Heart left ventricle (tissue), 16 donors: ENCODE data around the gene DRGX. TPM values are rescaled to one million over a fixed set of nuclear protein-coding genes. Genes with fewer than 3 reads are reported as not detected.

Experiments
- ATAC-seq, 4 donors: fragments of 200-7000 bp; cut with Tn5 transposase; one replicate each; pipeline ENCODE4 v1.9.1; 2020 to 2022; ENCODE audit warnings: moderate library complexity in 4 of 4, mild to moderate bottlenecking in 3 of 4, moderate number of reproducible peaks in 1 of 4
- DNase-seq, 5 donors: peaks; one replicate each; pipeline ENCODE4 v3.0.0-alpha.2; 2020
- H3K27ac ChIP-seq, 12 donors: fragments of 200-600 bp; sonication (generic) in 4 of 12; one replicate each; pipeline versions ENCODE4 v1.5.0 to v1.8.0; 2016 to 2022; ENCODE audit warnings: mild to moderate bottlenecking in 2 of 12
- H3K27me3 ChIP-seq, 9 donors: fragments of 200-600 bp; sonication (generic) in 2 of 9; one replicate each; pipeline versions ENCODE4 v1.5.1 to v1.8.0; 2016 to 2022; ENCODE audit warnings: mild to moderate bottlenecking in 3 of 9
- H3K36me3 ChIP-seq, 9 donors: fragments of 200-600 bp; sonication (generic) in 2 of 9; one replicate each; pipeline versions ENCODE4 v1.5.0 to v1.8.0; 2018 to 2022; ENCODE audit warnings: mild to moderate bottlenecking in 2 of 9
- H3K4me1 ChIP-seq, 12 donors: fragments of 200-600 bp; sonication (generic) in 4 of 12; one replicate each; pipeline versions ENCODE4 v1.5.0 to v1.8.0; 2016 to 2022; ENCODE audit warnings: mild to moderate bottlenecking in 3 of 12
- H3K4me3 ChIP-seq, 12 donors: fragments of 200-600 bp; sonication (generic) in 4 of 12; one replicate each; pipeline versions ENCODE4 v1.5.0 to v1.8.0; 2017 to 2022; ENCODE audit warnings: mild to moderate bottlenecking in 9 of 12, moderate library complexity in 4 of 12
- H3K9me3 ChIP-seq, 12 donors: fragments of 200-600 bp; sonication (generic) in 4 of 12; one replicate each; pipeline versions ENCODE4 v1.5.0 to v1.8.0; 2016 to 2022; ENCODE audit warnings: mild to moderate bottlenecking in 1 of 12
- POLR2A ChIP-seq, 2 donors: fragments of 450-650 bp; IDR thresholded peaks; one replicate each; pipeline ENCODE4 v1.6.1; 2017; ENCODE audit warnings: antibody characterized with exemption in 2 of 2, mild to moderate bottlenecking in 2 of 2, moderate library complexity in 2 of 2
- WGBS, 4 donors: extraction: QIAGEN DNeasy Blood & Tissue Kit in 2 of 4; methylation state at CpG; one replicate each; pipeline versions ENCODE4 v1.1.5 to v1.1.7; 2013 to 2018; 5-methylcytosine and 5-hydroxymethylcytosine counted together
- intact Hi-C, 10 donors: fragments of 100-400 bp; cut with DNase I; formaldehyde crosslinking; loops; one replicate each; pipeline versions ENCODE4 v1.11.1 to v1.14.2; 2022
- polyA plus RNA-seq, 2 donors: library from polyadenylated mRNA; stranded (reverse); fragments of 200-250 nt; gene quantifications; one replicate each; pipeline ENCODE4 v1.2.3, GENCODE V29; 2013
- total RNA-seq, 9 donors: library from RNA; depleted of rRNA in 2 of 9; stranded (reverse); fragments of >200 nt in 2 of 9; fragmentation: NEBNext Ultra II Directional in 3 of 9; extraction: Animal tissue kit (Norgen Biotek cat#: 25700) in 3 of 9; gene quantifications; one replicate each; pipeline versions ENCODE4 v1.1.0 to v1.2.4, GENCODE V29; 2016 to 2023
- TF ChIP-seq, protein P1 (sequence below), 12 donors: fragments of 200-600 bp; sonication (generic) in 4 of 12; IDR thresholded peaks; one replicate each; pipeline versions ENCODE4 v1.5.0 to v1.8.0; 2018 to 2022; ENCODE audit warnings: antibody characterized with exemption in 12 of 12, mild to moderate bottlenecking in 5 of 12
- donor health status: ischemic (EF 13 %, LVEDD 7.1; RV severe dilation, severe dysfunction).
- donor health status: healthy with polysubstance abuse.
- donor health status: DM: no; HTN: yes; CAD: no.
- donor health status: DM: no; HTN: no; CAD: no.
- donor health status: ischemic (EF 25% LVEDD 6.9; RV normal size, moderate dysfunction).
- donor health status: ischemic (EF 25% LVEDD 5.7; RV mildly dilated, moderate dysfunction).
- donor health status: healthy.
- donor health status: DM: yes; HTN: yes; CAD: no.
- donor health status: ischemic (EF 35%, LVEDD 5.7; RV mildly dilated, moderate dysfunction).
- donor health status: nonischemic (EF 11% LVEDD 7.7; RV severe dilation, severe dysfunction).
- donor health status: DM: yes; HTN: yes; CAD: no.
- donor health status: PGD.
- donor health status: ischemic (EF 29% LVEDD 5.4; RV normal size, mild dysfunction).
- donor health status: nonischemic (EF 23%, LVEDD 6.1; RV moderate dilation, normal function).

DRGX gene
- total and polyA plus RNA-seq, 11 donors = not detected

DNA sequence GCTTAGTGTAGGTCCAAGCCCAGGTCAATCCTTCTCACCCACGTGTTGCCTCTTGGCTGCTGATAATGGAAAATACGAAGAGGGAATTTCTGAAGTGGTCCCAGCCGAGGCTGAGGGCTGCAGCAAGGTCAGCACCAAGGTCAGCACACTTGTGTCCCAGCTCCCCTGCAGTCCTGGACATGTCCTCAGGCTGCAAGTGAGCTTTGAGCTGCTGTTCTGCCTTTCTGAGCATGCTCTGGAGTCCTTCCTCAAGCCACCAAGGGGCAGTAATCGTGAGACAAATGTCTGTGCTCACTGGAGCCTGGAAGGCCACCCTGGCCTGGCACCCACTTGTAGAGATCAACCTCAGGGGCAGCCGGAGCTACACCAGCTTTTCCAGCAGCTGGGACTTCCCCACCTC lies 28.3 kb downstream of the DRGX start:
- Histone ChIP-seq H3K27ac (no peak overlapping the region), H3K4me1 (peaks cover 0 to 4% (median 0%) of the 10 kb centered on the region in 12 donors), H3K27me3 (peaks cover 0 to 6% (median 0%) of the 10 kb centered on the region in 9 donors), H3K36me3 (no peaks in the 10 kb centered on the region), H3K4me3 (no peak overlapping the region), H3K9me3 (no peaks in the 10 kb centered on the region)
- TF ChIP-seq POLR2A (IDR thresholded peaks at IDR 0.05) = no peak
- TF ChIP-seq, protein P1, sequence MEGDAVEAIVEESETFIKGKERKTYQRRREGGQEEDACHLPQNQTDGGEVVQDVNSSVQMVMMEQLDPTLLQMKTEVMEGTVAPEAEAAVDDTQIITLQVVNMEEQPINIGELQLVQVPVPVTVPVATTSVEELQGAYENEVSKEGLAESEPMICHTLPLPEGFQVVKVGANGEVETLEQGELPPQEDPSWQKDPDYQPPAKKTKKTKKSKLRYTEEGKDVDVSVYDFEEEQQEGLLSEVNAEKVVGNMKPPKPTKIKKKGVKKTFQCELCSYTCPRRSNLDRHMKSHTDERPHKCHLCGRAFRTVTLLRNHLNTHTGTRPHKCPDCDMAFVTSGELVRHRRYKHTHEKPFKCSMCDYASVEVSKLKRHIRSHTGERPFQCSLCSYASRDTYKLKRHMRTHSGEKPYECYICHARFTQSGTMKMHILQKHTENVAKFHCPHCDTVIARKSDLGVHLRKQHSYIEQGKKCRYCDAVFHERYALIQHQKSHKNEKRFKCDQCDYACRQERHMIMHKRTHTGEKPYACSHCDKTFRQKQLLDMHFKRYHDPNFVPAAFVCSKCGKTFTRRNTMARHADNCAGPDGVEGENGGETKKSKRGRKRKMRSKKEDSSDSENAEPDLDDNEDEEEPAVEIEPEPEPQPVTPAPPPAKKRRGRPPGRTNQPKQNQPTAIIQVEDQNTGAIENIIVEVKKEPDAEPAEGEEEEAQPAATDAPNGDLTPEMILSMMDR (IDR thresholded peaks at IDR 0.05) = no peak
- peak in 1 of 4 donors; percentile 47 for ATAC-seq
- WGBS, 4 donors = 15 to 38% (median 36%) methylated on average over 3 to 5 of the region's 5 CpGs
- DNase-seq = no peak
- intact Hi-C loops = loop anchor here in 4 of 10 donors (5.0 to 10.0 kb wide), 3 partner anchors 143 to 385 kb away; no protein-coding TSS in a partner anchor

DNA sequence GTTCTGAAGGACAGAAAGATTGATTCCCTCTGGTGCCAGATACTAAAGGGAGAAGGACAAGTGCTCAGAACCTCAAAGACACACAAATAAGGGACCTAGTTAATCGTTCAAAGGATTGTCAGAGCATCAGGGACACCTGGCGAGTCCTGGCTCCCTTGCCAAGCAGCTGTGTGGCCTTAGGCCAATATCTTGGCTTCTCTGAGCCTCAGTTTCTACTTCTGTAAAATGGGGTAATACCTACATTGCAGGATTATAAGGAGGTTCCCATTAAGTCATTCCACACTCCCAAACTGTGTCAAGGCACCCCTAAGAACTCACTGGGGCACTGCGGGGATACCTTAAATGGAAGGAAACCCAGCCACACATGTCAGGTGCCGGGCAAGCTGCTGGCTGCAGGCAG lies 29.4 kb downstream of the DRGX start:
- ATAC-seq (no peak), DNase-seq (no peak)
- H3K9me3 ChIP-seq = no peaks in the 10 kb centered on the region
- no peak overlapping the region for H3K4me3 ChIP-seq
- whole genome bisulfite sequencing, 4 donors = 89 to 93% (median 91%) methylated on average over 4 of the region's 4 CpGs
- intact Hi-C loops = loop anchor here in 4 of 10 donors (5.0 to 10.0 kb wide), 3 partner anchors 142 to 384 kb away; no protein-coding TSS in a partner anchor
- H3K27ac ChIP-seq = no peak overlapping the region
- H3K4me1 ChIP-seq = peaks cover 0 to 12% (median 0%) of the 10 kb centered on the region in 12 donors
- H3K36me3 ChIP-seq = no peaks in the 10 kb centered on the region
- no peak for TF ChIP-seq POLR2A (IDR thresholded peaks at IDR 0.05)
- TF ChIP-seq, protein P1 (IDR thresholded peaks at IDR 0.05) = no peak
- peaks cover 0 to 6% (median 0%) of the 10 kb centered on the region in 9 donors for H3K27me3 ChIP-seq

DNA sequence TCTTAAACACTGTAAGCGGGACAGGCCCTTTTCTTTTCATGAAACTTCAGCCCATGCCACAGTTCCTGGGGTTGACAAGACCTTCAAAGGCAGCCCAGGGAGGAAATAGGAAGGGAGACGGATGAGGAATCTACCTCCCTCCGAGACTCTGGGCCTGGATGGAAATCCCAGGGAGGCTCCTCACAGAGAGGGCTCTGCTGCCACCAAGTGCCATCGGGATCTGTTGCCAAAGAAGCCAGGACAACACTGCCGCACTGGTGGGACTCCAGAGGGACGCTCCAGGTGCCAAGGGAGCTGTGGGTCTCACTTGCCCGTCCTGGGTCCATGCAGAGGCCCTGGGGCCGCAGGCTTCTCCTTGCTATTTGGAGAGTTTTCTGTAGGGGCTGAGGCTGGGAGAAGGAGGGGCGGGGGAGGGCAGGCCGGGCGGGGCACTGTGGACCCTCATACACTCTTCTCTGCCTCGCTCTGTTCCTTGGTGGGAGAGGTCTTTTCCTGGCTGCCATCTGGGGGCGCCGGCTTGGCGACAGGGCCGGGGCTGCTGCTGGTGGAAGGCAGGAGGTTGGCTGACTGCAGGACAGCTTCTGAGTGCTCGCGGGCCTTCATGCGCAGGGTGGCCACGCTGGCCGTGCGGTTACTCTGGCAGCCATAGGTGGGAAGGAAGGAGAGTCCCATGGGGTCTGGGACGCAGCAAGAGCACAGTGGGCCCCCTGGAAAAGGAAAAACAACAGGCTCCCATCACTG lies 30.0 kb downstream of the DRGX start:
- H3K9me3 ChIP-seq = no peaks in the 10 kb centered on the region
- intact Hi-C loops = loop anchor here in 4 of 10 donors (5.0 to 10.0 kb wide), 3 partner anchors 141 to 384 kb away; no protein-coding TSS in a partner anchor
- no peak overlapping the region for H3K4me3 ChIP-seq
- 72 to 83% (median 78%) methylated on average over 19 to 23 of the region's 23 CpGs for WGBS, 4 donors
- H3K27ac ChIP-seq = no peak overlapping the region
- TF ChIP-seq, protein P1 (IDR thresholded peaks at IDR 0.05) = peak in 8 of 12 donors; percentile 12 to 39 (median 20)
- no peak for TF ChIP-seq POLR2A (IDR thresholded peaks at IDR 0.05)
- peaks cover 0 to 6% (median 0%) of the 10 kb centered on the region in 9 donors for H3K27me3 ChIP-seq
- no peak for DNase-seq
- no peaks in the 10 kb centered on the region for H3K36me3 ChIP-seq
- H3K4me1 ChIP-seq = peaks cover 0 to 15% (median 6%) of the 10 kb centered on the region in 12 donors
- peak in 2 of 4 donors; percentile 35 to 54 for ATAC-seq

DNA sequence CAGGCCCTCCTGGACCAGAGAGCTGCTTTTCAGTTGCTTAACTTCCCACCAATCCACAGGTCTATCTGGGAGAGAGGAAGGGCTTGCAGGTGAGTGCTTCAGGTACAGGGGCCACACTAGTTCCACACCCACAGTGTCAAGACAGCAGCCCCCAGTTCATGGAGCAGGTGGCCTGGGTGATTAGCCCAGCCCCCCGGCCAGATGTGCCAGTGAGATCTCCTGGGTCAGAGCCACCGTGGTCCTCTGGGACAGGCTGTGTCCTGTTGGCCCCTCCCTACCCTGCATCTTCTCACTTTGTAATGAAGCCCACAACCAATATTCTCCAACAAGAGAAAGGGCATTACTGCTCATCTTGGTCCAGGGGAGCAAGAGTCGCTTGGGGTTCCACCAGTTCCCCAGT lies 30.6 kb downstream of the DRGX start:
- Histone ChIP-seq H3K36me3 (no peaks in the 10 kb centered on the region), H3K27me3 (peaks cover 0 to under 1% (median 0%) of the 10 kb centered on the region in 9 donors), H3K4me3 (no peak overlapping the region), H3K9me3 (no peaks in the 10 kb centered on the region), H3K27ac (no peak overlapping the region), H3K4me1 (peaks cover 0 to 21% (median 11%) of the 10 kb centered on the region in 12 donors)
- no peak for ATAC-seq
- intact Hi-C loops = loop anchor here in 4 of 10 donors (5.0 to 10.0 kb wide), 3 partner anchors 140 to 383 kb away; no protein-coding TSS in a partner anchor
- 77 to 91% (median 79%) methylated on average over 3 of the region's 3 CpGs for WGBS, 4 donors
- TF ChIP-seq POLR2A (IDR thresholded peaks at IDR 0.05) = no peak
- TF ChIP-seq, protein P1 (IDR thresholded peaks at IDR 0.05) = no peak
- DNase-seq = no peak
